Measurements from ENCODE around the gene MSL3B.

The MSL3B gene

GRCh38 chr2:233837694-233838229 lies 30.4 kb downstream of the MSL3B start:
- H3K27me3 ChIP-seq (ENCODE audit: control insufficient read depth in 2 of 2, insufficient read depth in 2 of 2, low read length in 2 of 2), result no peaks in the 10 kb centered on the region
- no peak for TF ChIP-seq CTCF (IDR thresholded peaks at IDR 0.05)
- H3K9me3 ChIP-seq (replicated peaks in 1 of 2; ENCODE audit: control insufficient read depth in 1 of 2, insufficient read depth in 1 of 2, low read length in 2 of 2), result no peaks in the 10 kb centered on the region
- peaks cover 86 to 91% of the 10 kb centered on the region in 2 donors for H3K36me3 Mint-ChIP-seq
- H3K4me3 ChIP-seq (replicated peaks in 1 of 3; ENCODE audit: low read depth in 2 of 3, low read length in 3 of 3), result no peak overlapping the region
- H3K27ac Mint-ChIP-seq, result peak overlapping the region in 3 of 7 donors; percentile 23 to 77 (median 37)
- H3K4me3 Mint-ChIP-seq, result no peak overlapping the region
- H2AFZ ChIP-seq (ENCODE audit: insufficient read depth, low read depth, low read length, poor library complexity, severe bottlenecking), result no peak overlapping the region
- intact Hi-C loops (cut with micrococcal nuclease), result no loop called here
- no peak for DNase-seq
- H3K27me3 Mint-ChIP-seq (ENCODE audit: low read depth in 3 of 3), result peaks cover 0 to 2% (median 0%) of the 10 kb centered on the region in 3 donors
- peak overlapping the region in 1 of 2 donors; percentile 28 for H3K27ac ChIP-seq (ENCODE audit: low read depth in 1 of 2, low read length in 2 of 2)
- H4K20me1 ChIP-seq (ENCODE audit: insufficient read depth, low read length), result no peaks in the 10 kb centered on the region
- H3K9ac ChIP-seq (ENCODE audit: insufficient read depth, low read length, poor library complexity, severe bottlenecking), result no peak overlapping the region
- H3K9me3 Mint-ChIP-seq, result no peaks in the 10 kb centered on the region
- WGBS (ENCODE audit: insufficient coverage), result 100% methylated on average over 1 of the region's 9 CpGs
- peaks cover 70% of the 10 kb centered on the region for H3K79me2 ChIP-seq (ENCODE audit: insufficient read depth, low read length)
- H3K4me1 Mint-ChIP-seq, result peaks cover 4% of the 10 kb centered on the region
- H3K36me3 ChIP-seq (replicated peaks in 1 of 2; ENCODE audit: control insufficient read depth in 1 of 2, insufficient read depth in 2 of 2, low read length in 2 of 2), result peaks cover 81 to 92% of the 10 kb centered on the region in 2 donors
- H3K4me2 ChIP-seq (replicated peaks; ENCODE audit: extremely low read depth, low read length, poor library complexity, severe bottlenecking), result no peak overlapping the region
- no peaks in the 10 kb centered on the region for H3K4me1 ChIP-seq (ENCODE audit: control insufficient read depth in 1 of 2, insufficient read depth in 2 of 2, low read length in 2 of 2)

- Histone ChIP-seq H3K9ac (ENCODE audit: insufficient read depth, low read length, poor library complexity, severe bottlenecking) (no peak overlapping the region), H3K27me3 (ENCODE audit: control insufficient read depth in 2 of 2, insufficient read depth in 2 of 2, low read length in 2 of 2) (no peaks in the 10 kb centered on the region), H3K4me3 (replicated peaks in 1 of 3; ENCODE audit: low read depth in 2 of 3, low read length in 3 of 3) (no peak overlapping the region), H2AFZ (ENCODE audit: insufficient read depth, low read depth, low read length, poor library complexity, severe bottlenecking) (no peak overlapping the region), H3K79me2 (ENCODE audit: insufficient read depth, low read length) (peaks cover 56% of the 10 kb centered on the region), H3K4me1 (ENCODE audit: control insufficient read depth in 1 of 2, insufficient read depth in 2 of 2, low read length in 2 of 2) (no peaks in the 10 kb centered on the region), H3K36me3 (replicated peaks in 1 of 2; ENCODE audit: control insufficient read depth in 1 of 2, insufficient read depth in 2 of 2, low read length in 2 of 2) (peaks cover 67 to 78% of the 10 kb centered on the region in 2 donors), H4K20me1 (ENCODE audit: insufficient read depth, low read length) (no peaks in the 10 kb centered on the region), H3K9me3 (replicated peaks in 1 of 2; ENCODE audit: control insufficient read depth in 1 of 2, insufficient read depth in 1 of 2, low read length in 2 of 2) (no peaks in the 10 kb centered on the region), H3K4me2 (replicated peaks; ENCODE audit: extremely low read depth, low read length, poor library complexity, severe bottlenecking) (no peak overlapping the region), H3K27ac (ENCODE audit: low read depth in 1 of 2, low read length in 2 of 2) (peak overlapping the region in 1 of 2 donors; percentile 3)
- no peak for TF ChIP-seq CTCF (IDR thresholded peaks at IDR 0.05)
- peaks cover 72 to 82% of the 10 kb centered on the region in 2 donors for H3K36me3 Mint-ChIP-seq
- peaks cover 0 to 2% (median 0%) of the 10 kb centered on the region in 3 donors for H3K27me3 Mint-ChIP-seq (ENCODE audit: low read depth in 3 of 3)
- no peak for DNase-seq
- H3K27ac Mint-ChIP-seq, result no peak overlapping the region
- H3K4me1 Mint-ChIP-seq, result peaks cover 4% of the 10 kb centered on the region
- no CpG with 5 or more reads among the region's 7 CpGs for WGBS (ENCODE audit: insufficient coverage)
- no peaks in the 10 kb centered on the region for H3K9me3 Mint-ChIP-seq
- intact Hi-C loops (cut with micrococcal nuclease), result no loop called here
- no peak overlapping the region for H3K4me3 Mint-ChIP-seq
Measured at GRCh38 chr2:233836359-233836758, 31.8 kb downstream of the MSL3B start.
